Posterior cingulate gyrus (tissue), 11 donors: Measurements from ENCODE around the gene RAB7A.

Experiments
- DNase-seq, 10 donors: peaks; one replicate each; pipeline versions ENCODE4 v3.0.0 to v3.0.0-alpha.2; 2020 to 2021; ENCODE audit warnings: mixed read lengths in 3 of 10
- intact Hi-C: fragments of 100-400 bp; cut with DNase I; formaldehyde crosslinking; loops from one replicate; pipeline ENCODE4 v1.15.1; 2023

Gene RAB7A

DNA sequence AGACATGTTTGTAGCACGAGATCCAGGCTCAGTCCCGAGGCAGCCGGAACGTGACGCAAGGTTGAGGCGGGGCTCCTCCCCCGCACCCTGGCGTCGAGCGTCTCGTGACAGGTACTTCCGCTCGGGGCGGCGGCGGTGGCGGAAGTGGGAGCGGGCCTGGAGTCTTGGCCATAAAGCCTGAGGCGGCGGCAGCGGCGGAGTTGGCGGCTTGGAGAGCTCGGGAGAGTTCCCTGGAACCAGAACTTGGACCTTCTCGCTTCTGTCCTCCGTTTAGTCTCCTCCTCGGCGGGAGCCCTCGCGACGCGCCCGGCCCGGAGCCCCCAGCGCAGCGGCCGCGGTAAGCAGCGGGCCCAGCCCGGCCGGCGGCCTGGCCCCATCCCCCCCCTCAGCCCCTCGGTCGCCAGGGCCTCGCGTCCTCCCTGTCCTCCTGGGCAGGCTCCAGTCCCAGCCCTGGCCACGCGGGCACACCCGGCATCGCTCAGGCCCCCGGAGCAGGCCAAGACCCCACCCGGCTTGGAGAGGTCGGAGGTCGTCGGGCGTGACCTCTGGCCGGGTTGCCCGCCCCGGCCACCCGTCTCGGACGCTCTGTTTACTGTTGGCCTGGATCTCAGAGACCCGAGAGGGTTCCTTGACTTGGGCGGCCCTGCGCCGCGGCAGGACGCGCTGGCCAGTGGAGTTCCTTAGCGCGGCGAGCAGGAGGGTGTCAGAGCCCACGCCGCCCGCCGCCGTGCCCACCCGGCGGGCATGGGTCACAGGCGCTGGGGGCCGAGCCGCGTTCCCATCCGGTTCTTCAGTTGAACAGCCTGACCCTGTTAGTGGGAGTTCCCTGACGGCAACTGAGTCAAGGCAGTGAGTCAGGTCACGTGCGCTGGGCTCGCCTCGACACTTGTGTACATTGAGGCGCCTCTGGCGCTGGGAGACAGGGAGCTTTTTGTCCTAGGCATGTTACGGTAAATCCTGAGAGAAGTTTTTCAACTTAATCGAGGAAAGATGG is at the start of gene RAB7A:
Gene RAB7A, plus strand, starts transcription at position 161 of the 994 bp plus-strand sequence. CDS start 69,185 bp downstream, outside the sequence.
- DNase-seq: peak; percentile 96 to 99 (median 98)
- intact Hi-C loops: loop anchor here (1.0 to 10.0 kb wide), 4 partner anchors 44 to 148 kb away; partner anchors contain the start of gene ACAD9

DNA sequence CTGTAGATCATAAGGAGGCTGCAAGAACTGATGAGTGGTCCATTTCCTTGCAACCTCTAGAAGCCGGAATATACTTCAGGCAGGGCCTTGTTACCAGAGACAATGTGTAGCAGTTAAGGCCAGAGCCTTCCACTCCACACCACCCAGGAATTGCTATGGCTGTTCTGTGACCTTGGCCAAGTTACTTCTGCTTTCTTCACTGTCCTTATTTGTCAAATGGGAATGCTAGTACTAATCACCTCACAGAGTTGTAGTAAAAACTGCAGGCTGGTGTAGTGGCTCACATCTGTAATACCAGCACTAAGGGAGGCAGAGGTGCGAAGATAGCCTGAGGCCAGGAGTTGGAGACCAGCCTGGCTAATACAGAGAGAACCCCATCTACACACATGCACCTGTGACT is 46.6 kb upstream of the RAB7A start:
- DNase-seq: peak in 1 of 10 donors; percentile 2
- intact Hi-C loops: no loop called here

DNA sequence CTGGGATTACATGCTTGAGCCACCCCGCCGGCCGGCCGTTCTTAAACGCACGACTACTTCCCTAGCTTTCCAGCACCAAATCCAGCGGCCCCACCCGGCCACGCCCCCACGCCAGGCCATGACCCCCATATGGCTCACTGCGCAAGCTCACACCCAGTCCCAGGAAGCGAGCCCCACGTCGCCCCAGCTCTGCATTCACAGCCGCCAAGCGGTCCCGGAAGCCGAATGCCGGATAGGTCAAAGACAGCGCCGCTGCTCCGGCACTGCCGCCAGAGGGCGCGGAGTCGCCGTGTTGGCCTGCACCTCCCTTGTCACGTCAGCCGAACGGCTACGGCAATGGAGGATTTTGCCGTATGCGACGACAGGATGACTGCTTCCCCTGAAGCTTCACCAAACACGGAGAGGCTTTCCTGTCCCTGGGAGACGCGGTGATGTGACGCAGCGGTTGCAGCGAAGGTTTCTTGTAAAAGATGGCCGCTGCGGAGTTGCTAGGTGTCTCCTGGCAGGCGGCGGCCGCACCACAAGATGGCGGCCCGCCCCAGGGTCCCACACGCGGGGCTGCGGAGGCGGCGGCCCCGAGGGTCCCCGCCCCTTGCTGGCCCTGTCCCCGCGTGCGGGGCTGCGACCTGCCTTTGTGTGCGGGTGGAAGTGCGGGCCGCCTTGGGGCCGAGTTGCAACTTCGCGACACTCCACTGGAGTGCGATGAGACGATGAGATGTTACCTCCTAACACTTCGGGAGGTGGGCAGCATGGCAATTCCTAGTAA is 45.2 kb upstream of the RAB7A start:
- intact Hi-C loops: loop anchor here (1.0 to 5.0 kb wide), 7 partner anchors 30 to 199 kb away; partner anchors contain the start of genes ACAD9, RAB7A and RPN1
- DNase-seq: peak; percentile 97 to 100 (median 98)

DNA sequence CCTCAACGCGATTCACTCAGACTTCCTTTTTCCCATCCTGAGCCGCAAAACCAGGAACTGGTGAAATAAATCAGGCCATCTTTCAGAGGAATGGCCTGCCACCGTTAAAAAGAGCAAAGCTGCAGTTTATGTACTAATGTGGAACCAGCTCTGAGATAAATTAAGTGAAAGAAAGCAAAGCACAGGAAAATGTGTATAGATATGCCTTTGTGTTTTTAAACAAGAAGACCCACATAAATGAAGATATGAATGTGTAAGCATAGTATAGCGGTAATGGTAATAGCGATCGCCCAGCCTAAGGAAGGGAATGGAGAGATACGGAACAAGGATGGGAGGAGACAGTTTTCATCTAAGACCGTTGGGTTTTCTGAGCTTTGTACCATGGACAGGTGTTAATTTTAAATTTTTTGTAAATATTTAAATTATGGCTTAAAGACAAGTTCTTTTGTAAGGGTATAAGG is 44.6 kb upstream of the RAB7A start:
- peak in 1 of 10 donors; percentile 3 for DNase-seq
- intact Hi-C loops: loop anchor here (2.0 to 5.0 kb wide), 6 partner anchors 31 to 181 kb away; partner anchors contain the start of genes RAB7A and RPN1

DNA sequence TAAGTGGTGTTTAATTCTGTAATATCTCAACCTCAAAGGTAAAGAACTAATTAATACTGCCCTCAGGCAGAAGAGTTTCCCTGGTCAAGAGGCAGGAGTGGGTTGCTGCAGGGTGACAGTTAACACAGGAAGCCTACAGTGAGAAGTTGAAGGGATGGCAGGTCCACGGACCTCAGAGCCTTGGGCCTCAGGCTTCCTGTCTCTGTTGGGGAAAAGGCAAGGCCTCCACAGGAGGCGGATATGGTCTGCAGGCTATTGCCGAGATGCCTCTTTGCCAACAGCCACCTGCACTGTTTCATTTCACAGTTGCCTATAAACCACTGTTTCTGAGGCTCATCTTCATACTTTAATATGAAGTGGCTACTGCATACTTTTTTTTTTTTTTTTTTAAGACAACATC is 42.0 kb upstream of the RAB7A start:
- intact Hi-C loops: loop anchor here (5.0 kb wide), 4 partner anchors 43 to 178 kb away; partner anchors contain the start of gene RAB7A
- DNase-seq: peak in 1 of 10 donors; percentile 21

DNA sequence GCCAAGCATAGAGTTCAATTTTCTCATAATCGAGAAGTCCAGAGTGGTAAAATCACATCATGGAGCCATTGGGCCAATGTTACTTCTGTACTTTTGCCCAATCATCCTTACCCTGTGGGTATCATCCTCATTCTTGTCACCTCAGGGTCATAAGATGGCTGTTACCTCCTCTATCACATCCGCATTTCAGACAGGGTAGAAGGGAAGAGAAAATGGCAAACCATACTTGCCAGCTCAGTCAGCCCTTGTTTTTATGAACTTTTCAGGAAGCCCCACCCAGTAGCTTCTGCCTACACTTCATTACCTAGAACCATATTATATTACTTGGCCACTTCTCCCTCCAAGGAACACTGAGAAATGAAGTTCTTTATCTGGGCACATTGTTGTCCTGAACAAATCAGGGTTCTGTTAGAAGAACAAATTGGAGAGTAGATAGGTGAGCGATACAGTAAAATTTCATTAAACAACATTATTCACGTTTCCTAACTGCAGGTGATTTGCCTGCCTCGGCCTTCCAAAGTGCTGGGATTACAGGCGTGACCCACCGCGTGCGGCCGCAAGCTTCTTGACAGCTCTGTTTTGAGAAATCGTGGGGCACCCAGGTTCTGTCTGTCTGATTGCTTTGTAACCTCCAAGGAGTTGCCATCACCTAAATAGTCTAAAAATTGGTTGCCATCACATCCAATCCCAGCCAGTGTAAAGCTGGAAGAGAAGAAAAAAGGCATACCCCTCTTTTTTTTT is 40.8 kb upstream of the RAB7A start:
- DNase-seq: peak in 1 of 10 donors; percentile 76
- intact Hi-C loops: loop anchor here (5.0 kb wide), 4 partner anchors 42 to 177 kb away; partner anchors contain the start of gene RAB7A

DNA sequence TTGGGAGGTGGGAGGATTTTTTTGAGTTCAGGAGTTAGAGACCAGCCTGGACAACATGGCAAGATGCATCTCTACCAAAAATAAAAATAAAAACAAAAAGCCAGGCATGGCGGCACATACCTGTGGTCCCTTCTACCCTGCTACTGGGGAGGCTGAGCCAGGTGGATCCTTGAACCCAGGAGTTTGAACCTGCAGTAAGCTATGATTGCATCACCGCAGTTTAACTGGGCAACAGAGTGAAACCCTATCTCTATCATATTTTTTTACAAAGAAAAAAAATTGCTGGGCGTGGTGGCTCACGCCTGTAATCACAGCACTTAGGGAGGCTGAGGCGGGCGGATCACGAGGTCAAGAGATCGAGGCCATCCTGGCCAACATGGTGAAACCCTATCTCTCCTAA is 39.5 kb upstream of the RAB7A start:
- no peak for DNase-seq
- intact Hi-C loops: no loop called here

DNA sequence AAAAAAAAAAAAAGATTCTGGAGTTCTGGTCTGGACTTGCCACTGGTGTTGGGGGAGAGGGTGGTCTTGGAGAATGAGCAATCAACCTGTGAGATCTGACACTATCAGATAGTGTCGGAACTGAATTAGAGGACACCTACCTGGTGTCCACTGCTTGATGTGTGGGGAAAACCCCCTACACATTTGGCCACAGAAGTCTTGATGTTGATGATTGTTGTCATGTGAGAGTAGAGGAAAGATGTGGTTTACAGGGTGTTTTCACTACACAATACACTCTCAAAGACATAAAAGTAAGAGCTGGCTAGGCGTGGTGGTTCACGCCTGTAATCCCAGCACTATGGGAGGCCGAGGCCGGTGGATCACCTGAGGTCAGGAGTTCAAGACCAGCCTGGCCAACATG is 36.9 kb upstream of the RAB7A start:
- intact Hi-C loops: no loop called here
- no peak for DNase-seq

DNA sequence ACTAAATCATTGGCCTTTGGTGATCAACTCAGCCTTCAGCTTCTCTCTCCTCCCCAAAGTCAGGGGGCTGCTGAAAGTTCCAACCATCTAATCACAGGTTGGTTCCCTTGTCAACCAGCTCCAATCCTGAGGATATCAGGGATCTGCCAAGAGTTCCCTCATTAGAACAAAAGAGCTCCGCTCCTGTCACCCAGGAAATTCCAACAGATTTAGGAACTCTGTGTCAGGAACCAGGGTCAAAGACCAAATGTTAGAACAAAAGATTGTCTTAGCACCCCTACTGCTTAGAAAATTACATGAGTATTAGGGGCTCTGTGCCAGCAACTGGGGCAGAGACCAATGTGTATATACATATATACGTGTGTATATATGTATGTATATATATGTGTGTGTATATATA is 32.3 kb upstream of the RAB7A start:
- DNase-seq: no peak
- intact Hi-C loops: no loop called here

DNA sequence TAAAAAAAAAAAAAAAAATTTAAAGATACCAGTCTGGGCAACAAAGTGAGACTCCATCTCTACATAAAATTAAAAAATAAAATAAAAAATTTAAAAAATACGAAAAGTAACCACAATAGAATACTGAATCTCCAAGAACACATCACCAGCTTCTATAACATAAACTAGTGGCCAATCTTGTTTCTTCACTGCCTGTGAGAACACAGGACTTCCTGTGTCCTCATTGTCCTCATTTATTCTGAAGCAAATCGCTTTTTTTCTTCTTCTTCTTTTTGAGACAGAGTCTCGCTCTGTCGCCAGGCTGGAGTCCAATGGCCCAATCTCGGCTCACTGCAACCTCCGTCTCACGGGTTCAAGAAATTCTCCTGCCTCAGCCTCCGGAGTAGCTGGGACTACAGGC is 28.6 kb upstream of the RAB7A start:
- no peak for DNase-seq
- intact Hi-C loops: no loop called here

DNA sequence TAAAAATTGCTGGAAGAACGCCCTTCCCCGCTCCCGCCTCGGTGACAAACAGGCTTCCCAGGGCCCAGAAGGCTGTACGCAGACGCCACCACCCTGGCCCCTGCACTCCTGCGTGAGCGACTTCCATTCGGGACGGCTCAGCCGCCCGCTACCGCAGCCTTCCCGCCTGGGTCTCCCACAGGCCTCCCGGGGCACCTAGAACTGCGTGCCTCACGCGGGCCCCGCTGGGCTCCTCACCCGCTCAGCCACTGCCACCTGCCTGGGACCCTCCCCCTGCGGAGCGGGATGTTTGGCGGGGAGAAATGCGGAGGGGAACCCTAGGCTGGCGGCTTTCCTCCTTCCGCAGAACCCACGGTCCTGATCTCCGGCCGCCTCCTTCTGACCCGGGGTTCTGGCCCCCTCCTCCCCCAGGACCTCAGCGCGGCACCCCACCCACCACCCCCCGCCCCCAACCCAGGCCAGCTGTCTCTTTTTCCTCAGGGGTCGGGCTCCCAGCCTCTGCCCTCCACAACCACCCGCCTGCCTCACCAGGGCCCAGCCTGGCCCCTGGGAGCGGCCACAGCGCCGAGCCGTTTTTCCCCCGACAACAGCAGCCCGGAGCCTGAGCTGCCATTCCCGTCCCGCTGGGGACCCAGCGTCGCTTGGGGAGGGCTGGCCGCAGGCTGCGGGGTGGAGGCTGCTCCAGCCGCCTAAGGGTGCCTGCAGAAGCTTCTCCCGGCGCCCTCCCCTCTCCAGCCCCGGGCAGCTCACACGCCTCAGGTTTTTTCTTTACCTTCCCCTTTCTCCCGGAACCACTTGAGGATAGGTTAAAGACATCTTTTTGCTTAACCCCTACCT is 27.6 kb upstream of the RAB7A start:
- intact Hi-C loops: no loop called here
- DNase-seq: peak in 9 of 10 donors; percentile 30 to 92 (median 50)

DNA sequence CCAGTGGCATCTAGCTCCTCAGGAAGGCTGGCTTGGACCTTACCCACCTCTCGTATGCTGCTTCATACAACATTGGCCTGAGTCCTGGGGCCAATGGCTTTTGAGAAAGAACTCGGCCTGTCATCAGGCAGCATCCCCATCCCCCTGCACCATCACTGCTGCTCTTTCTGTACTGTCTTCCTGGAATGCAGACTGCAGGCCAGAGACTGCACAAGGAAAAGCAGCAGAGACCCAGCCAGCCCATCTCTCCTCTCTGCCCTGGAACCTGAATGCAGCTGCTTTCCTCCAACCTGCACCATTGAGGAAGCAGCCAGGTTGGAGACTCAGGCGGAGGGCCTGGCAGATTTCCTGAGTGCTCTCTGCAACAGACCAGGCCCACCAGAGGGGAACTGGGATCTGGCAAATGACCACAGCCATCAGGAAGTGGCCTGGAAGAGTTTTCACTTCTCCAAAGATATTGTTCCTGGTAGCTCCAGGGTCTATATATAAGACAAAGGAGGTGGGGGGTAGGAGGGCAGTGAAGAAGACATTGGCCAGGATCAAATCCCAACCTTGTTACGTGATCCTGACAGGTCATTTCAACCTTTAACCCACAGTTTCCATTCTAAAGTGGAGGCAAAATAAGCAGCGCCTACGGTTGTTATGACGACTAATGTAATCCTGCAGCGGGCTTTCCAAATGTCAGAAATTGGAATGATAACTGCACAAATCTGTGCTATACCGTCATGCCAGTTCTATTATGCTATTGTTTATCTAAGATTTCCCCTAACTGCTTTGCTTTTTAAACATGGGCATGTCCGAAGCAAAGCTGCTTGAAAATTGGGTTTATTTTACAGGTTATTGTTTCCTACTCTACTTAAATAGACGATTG is 24.4 kb upstream of the RAB7A start:
- intact Hi-C loops: no loop called here
- DNase-seq: no peak

DNA sequence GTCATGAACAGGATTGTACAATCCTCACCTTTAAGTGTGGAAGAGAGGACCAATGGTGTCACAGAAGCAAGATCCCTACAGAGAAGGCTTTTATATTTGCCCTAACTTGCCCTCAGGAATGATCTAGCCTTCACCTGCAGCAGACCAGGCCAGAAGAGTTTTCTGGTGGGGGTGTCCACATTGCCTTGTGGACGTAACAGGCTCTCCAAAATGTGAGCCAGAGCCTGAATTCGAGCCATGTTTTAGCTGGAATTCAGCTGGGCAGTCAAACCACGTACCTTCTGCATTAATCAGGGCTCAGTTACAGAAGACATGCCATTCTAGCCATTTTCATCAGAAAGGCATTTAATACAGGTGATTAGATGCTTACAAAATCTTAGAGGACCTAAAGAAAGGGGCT is 23.6 kb upstream of the RAB7A start:
- intact Hi-C loops: no loop called here
- DNase-seq: no peak

DNA sequence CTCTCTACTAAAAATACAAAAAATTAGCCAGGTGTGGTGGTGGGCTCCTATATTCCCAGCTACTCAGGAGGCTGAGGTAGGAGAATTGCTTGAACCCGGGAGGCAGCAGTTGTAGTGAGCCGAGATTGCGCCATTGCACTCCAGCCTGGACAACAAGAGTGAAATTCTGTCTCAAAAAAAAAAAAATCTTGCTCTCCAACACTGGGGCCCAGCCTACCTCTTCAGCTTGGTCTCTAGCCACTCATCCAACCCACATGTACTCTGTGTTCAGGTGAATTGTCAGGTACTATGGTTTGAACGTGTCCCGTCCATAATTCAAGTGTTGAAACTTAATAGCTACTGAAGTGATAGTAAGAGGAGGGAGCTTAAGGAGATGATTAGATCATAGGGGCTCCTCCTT is 22.4 kb upstream of the RAB7A start:
- intact Hi-C loops: no loop called here
- no peak for DNase-seq

DNA sequence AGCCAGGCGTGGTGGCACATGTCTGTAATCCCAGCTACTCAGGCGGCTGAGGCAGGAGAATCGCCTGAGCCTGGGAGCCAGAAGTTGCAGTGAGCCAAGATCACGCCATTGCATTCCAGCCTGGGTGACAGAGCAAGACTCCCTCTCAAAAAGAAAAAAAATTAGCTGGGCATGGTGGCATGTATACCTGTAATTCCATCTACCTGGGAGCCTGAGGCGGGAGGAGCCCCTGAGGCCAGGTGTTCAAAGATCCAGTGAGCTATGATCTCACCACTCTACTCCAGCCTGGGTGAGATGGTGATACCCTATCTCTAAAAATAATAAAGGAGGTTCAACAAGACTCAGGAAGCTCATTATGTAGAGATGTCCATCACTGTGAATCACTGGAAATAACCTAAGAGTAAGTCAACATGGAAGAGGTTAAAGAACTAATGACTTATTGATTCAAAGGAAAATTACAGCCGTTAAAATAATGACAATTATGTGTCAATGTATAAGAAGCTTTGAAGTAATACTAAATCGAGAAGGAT is 19.8 kb upstream of the RAB7A start:
- no peak for DNase-seq
- intact Hi-C loops: no loop called here

DNA sequence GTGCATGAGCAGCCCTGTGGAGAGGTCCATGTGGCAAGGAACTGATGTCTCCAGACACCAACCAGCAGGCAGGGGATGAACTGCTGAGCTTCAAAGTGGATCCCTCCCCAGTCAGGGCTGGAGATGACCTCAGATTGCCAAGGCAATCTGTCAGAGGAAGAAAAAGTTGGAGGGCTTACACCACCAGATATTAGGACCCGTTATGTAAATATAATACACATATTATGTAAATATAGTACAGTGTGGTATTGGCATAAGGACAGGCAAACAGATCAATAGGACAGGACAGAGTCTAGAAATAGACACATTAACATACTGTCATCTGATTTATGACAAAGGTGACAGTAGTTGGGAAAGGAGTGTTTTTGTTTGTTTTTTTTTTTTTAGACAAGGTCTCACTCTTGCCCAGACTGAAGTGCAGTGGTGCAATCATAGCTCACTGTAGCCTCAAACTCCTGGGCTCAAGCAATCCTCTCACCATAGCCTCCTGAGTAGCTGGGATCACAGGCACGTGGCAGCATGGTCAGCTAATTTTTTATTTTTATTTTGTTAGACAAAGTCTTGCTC is 18.0 kb upstream of the RAB7A start:
- no peak for DNase-seq

DNA sequence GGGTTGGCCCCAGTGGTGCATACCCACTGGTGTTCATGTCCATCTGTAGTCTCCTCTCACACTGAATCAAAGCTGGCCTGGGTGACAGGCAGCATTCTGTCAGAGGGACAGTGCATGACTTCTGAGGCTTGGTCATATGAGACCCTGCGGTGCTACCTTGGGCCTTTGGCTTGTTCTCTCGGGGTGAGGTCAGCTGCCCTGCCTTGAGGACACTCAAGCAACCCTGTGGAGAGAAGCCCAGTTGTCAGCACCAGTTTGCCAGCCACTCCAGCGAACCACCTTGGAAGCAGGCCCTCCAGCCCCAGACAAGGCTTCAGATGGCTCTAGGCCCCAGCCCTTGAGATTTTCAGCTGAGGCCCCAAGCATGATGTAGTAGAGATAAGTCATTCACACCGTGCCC is 16.9 kb upstream of the RAB7A start:
- no peak for DNase-seq
- intact Hi-C loops: no loop called here

More for the DNA sequence above, 18.0 kb upstream of the RAB7A start:
- intact Hi-C loops: no loop called here
